ENCODE data around the gene PIGP.

Gene PIGP

DNA sequence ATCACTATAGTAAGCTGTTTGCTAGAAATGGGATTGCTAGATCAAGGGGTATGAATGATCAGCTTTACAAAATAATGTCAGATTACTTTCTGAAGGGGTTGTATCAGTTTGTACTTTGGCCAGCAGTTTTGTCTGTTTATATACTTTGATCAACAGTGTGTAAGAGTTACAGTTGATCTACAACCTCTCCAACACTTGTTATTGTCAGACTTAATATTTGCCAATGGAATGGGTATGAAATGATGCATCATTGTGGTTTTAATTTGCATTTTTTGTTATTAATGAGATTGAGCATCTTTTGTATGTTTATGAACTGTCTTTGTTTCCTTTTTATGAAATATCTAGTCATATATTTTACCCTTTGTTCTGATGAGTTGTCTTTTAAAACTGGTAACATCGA lies 4.5 kb upstream of the PIGP start:
- intact Hi-C loops (cut with DNase I), result loop anchor here (10.0 kb wide), 1 partner anchor 287 kb away; the partner anchor contains the start of gene DYRK1A
- no peak for DNase-seq

GRCh38 chr21:37076087-37076850 lies 3.4 kb upstream of the PIGP start:
- no peak for DNase-seq
- intact Hi-C loops (cut with DNase I), result loop anchor here (10.0 kb wide), 1 partner anchor 289 kb away; the partner anchor contains the start of gene DYRK1A

- no peak for DNase-seq
- intact Hi-C loops (cut with DNase I), result loop anchor here (10.0 kb wide), 1 partner anchor 290 kb away; the partner anchor contains the start of gene DYRK1A
Measured at GRCh38 chr21:37075214-37075770, 2.4 kb upstream of the PIGP start.

DNA sequence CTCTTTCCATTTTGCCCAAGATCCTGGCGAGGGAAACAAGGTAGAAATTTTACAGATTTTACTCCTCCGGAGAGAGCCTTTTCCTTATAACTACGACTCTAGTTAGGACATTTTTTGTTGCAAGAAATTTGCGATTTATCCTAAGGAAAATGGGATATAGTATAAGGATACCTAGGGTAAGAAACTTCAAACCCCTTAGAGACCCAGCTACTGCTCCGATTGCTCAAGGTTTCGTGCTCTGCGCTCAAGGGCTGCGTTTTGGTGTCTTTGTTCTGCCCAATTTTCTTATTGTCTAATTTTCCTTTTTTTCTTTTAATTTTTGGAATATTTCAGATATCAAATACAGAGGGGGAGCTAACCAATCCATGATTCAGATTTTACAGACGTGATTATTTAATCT lies 1.7 kb upstream of the PIGP start:
- intact Hi-C loops (cut with DNase I), result loop anchor here (5.0 to 10.0 kb wide), 3 partner anchors 82 to 290 kb away; partner anchors contain the start of genes DYRK1A and VPS26C
- no peak for DNase-seq

- no peak for DNase-seq
- intact Hi-C loops (cut with DNase I), result loop anchor here (5.0 to 10.0 kb wide), 3 partner anchors 82 to 291 kb away; partner anchors contain the start of genes DYRK1A and VPS26C
Measured at GRCh38 chr21:37074197-37074510, 1.3 kb upstream of the PIGP start.

- peak; percentile 55 to 97 (median 80) for DNase-seq
- intact Hi-C loops (cut with DNase I), result loop anchor here (5.0 to 10.0 kb wide), 3 partner anchors 81 to 291 kb away; partner anchors contain the start of genes DYRK1A and VPS26C
Measured at GRCh38 chr21:37073417-37074196, 736 bp upstream of the PIGP start.

DNA sequence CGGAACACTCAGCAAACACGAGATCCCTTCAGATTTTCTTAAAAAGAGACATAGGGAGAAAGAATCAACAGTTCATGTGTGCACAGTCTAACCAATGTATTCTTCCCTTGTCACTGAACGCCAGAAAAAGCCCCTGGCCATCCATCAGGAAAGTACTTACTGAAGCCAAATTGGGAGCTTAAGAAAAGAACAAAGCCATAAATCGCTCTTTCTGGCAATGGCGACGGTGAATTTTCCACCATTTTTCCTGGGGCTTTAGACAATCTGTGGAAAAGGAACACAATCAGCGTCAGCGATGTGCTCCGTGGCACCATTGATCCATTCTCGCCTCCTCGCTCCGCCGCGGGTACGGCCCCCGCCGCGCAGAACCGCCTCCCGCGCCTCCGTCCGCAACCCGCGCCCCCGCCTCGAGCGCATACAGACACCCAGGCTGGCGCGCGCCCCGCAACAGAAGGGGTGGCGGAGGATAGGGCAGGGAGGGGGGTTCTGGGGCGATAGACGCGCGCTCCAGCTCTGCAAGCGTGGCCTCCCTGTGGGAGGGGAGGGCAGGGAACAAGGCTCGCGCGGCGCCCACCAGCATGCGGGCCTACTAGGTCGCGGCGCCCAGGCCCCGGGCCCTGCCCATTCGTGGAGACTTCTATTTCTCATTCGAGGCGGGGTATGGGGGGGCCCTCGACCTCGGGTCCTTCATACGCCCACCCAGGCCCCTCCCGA lies 440 bp downstream of the PIGP start:
- intact Hi-C loops (cut with DNase I), result loop anchor here (5.0 to 10.0 kb wide), 3 partner anchors 80 to 292 kb away; partner anchors contain the start of genes DYRK1A and VPS26C
- peak; percentile 75 to 99 (median 94) for DNase-seq

DNA sequence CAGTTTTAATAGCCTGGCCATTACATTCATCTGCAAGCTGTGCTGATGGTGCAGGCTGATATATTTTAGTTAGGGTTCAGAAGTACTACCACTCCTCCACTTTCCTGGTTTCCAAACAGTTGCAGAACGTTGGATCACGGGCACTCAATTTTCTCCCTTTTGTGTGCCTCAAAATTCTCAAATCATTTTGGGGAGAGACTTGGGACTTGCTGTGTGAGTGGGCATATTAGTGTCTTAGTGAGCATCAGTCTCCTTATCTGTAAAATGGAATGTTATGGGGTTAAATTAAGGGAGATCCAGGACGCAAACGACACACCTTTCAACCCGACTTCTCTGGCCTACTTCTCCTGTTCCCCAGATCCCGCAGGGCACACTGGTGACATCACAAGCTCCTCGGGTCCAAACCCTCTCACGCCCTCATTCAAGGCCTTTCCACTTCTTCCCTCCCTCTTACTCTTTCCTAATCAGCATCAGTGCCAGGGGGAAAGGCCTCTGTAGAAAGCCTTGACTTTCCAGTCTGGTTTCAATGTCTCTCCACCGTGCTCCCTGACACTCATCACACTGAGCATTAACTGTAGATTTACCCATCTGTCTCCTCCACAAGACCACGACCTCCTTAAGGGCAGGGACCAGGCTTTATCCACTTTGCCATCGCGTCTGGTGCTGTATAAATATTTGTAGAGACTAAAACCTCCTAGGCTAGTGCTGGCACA lies 1.2 kb downstream of the PIGP start:
- intact Hi-C loops (cut with DNase I), result loop anchor here (5.0 to 10.0 kb wide), 3 partner anchors 79 to 293 kb away; partner anchors contain the start of genes DYRK1A and VPS26C
- peak in 4 of 10 donors; percentile 14 to 86 (median 52) for DNase-seq

GRCh38 chr21:37065561-37066177 lies 7.2 kb downstream of the PIGP start:
- intact Hi-C loops (cut with DNase I), result no loop called here
- DNase-seq, result peak in 1 of 10 donors; percentile 48

- DNase-seq, result no peak
- intact Hi-C loops (cut with DNase I), result no loop called here
Measured at GRCh38 chr21:37064841-37065240, 8.0 kb downstream of the PIGP start.

DNA sequence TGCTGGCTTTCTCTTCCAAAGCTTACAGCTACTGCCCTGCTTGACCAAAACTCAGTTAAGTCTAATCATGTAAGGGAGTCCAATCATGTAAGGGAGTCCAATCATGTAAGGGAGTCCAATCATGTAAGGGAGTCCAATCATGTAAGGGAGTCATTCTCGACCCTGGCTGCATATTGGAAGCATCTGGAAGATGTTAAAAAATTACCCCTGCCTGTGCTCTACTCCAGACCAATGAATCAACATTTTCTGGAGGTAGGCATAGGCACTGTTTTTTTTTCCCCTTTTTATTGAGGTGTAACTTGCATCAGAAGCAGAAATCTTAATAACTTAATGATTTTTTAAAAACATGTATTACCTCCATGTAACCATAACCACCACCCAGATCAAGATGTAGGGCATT lies 9.4 kb downstream of the PIGP start:
- intact Hi-C loops (cut with DNase I), result no loop called here
- DNase-seq, result no peak

- intact Hi-C loops (cut with DNase I), result no loop called here
- no peak for DNase-seq
Measured at GRCh38 chr21:37062593-37062935, 10.3 kb downstream of the PIGP start.

GRCh38 chr21:37061926-37062592 lies 10.8 kb downstream of the PIGP start:
- no peak for DNase-seq

GRCh38 chr21:37060296-37060695 lies 12.6 kb downstream of the PIGP start:
- intact Hi-C loops (cut with DNase I), result no loop called here
- DNase-seq, result peak in 6 of 10 donors; percentile 48 to 93 (median 52)

More at GRCh38 chr21:37061926-37062592, 10.8 kb downstream of the PIGP start:
- intact Hi-C loops (cut with DNase I), result no loop called here

DNA sequence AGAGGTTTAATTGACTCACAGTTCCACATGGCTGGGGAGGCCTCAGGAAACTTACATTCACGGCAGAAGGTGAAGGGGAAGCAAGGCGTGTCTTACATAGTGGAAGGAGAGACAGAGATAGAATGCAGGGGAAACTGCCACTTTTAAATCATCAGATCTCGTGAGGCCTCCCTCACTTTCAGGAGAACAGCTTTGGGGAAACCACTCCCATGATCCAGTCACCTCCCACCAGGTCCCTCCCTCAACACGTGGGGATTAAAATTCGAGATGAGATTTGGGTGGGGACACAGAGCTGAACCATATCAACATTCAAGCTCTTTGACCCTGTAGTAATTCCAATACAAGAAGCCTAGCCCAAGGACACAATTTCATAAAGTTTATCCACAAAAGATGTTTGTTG lies 13.7 kb downstream of the PIGP start:
- DNase-seq, result no peak

GRCh38 chr21:37058261-37058660 lies 14.6 kb downstream of the PIGP start:
- intact Hi-C loops (cut with DNase I), result no loop called here
- no peak for DNase-seq

More for the DNA sequence above, 13.7 kb downstream of the PIGP start:
- intact Hi-C loops (cut with DNase I), result no loop called here

GRCh38 chr21:37057614-37058013 lies 15.3 kb downstream of the PIGP start:
- intact Hi-C loops (cut with DNase I), result no loop called here
- no peak for DNase-seq

- intact Hi-C loops (cut with DNase I), result no loop called here
- no peak for DNase-seq
Measured at GRCh38 chr21:37055271-37055855, 17.5 kb downstream of the PIGP start.
